HepG2 (cell line): ENCODE results near the gene BTBD19. TPM values are rescaled to one million over a fixed set of nuclear protein-coding genes. Genes with fewer than 3 reads are reported as not detected.

ENCODE experiments used
- CBX1 ChIP-seq: IDR thresholded peaks from one replicate; pipeline ENCODE4 v1.6.1; 2016; ENCODE audit warnings: antibody characterized with exemption, low read depth
- CREM ChIP-seq, 2 experiments: sonication (generic) in 1 of 2; formaldehyde crosslinking in 1 of 2; IDR thresholded peaks; 2 replicates each; pipeline versions ENCODE4 v1.4.0 to v1.6.1; 2016 to 2020; ENCODE audit warnings: antibody characterized with exemption in 1 of 2, mild to moderate bottlenecking in 1 of 2, missing genetic modification reagents in 1 of 2
- DMTF1 ChIP-seq: sonication (generic); formaldehyde crosslinking; IDR thresholded peaks from 2 replicates; pipeline ENCODE4 v1.4.0; 2020; ENCODE audit warnings: mild to moderate bottlenecking, missing genetic modification reagents
- ISL2 ChIP-seq: sonication (generic); formaldehyde crosslinking; IDR thresholded peaks from 2 replicates; pipeline ENCODE4 v1.5.0; 2020; ENCODE audit warnings: missing genetic modification reagents
- RORA ChIP-seq: sonication (generic); formaldehyde crosslinking; IDR thresholded peaks from 2 replicates; pipeline ENCODE4 v1.5.0; 2020; ENCODE audit warnings: mild to moderate bottlenecking, missing genetic modification reagents, moderate library complexity
- STAT6 ChIP-seq: sonication (generic); formaldehyde crosslinking; IDR thresholded peaks from 2 replicates; pipeline ENCODE4 v1.4.0; 2020; ENCODE audit warnings: missing genetic modification reagents, mild to moderate bottlenecking, borderline replicate concordance
- ZNF407 ChIP-seq: sonication (generic); formaldehyde crosslinking; IDR thresholded peaks from one replicate; pipeline ENCODE4 v1.5.1; 2020; ENCODE audit warnings: mild to moderate bottlenecking, missing genetic modification reagents; ENCODE audit errors: not compliant biosample characterization
- ZNF513 ChIP-seq: sonication (generic); formaldehyde crosslinking; conservative IDR thresholded peaks from 2 replicates; pipeline ENCODE4 v1.5.0; 2020; ENCODE audit warnings: missing genetic modification reagents
- ZNF556 ChIP-seq: sonication (generic); formaldehyde crosslinking; IDR thresholded peaks from 2 replicates; pipeline ENCODE4 v1.4.0; 2020; ENCODE audit warnings: mild to moderate bottlenecking, missing genetic modification reagents, borderline replicate concordance
- ZNF615 ChIP-seq: sonication (generic); formaldehyde crosslinking; IDR thresholded peaks from 2 replicates; pipeline ENCODE4 v1.5.0; 2020; ENCODE audit warnings: mild to moderate bottlenecking, missing genetic modification reagents, borderline replicate concordance
- ZSCAN21 ChIP-seq: sonication (generic); formaldehyde crosslinking; IDR thresholded peaks from 2 replicates; pipeline ENCODE4 v1.8.0; 2022; ENCODE audit warnings: mild to moderate bottlenecking, missing genetic modification reagents, moderate library complexity, borderline replicate concordance
- polyA plus RNA-seq, 8 experiments: library from polyadenylated mRNA; depleted of rRNA in 3 of 8; stranded (reverse) in 7 of 8; unstranded in 1 of 8; fragments of >200 nt; fragmentation: Illumina TruSeq in 4 of 8; extraction: Trizol in 4 of 8; gene quantifications; 2 replicates each; pipeline versions ENCODE4 v1.2.1 to v1.2.3, GENCODE V29; 2011 to 2016; ENCODE audit warnings: low read depth in 4 of 8, missing spikeins in 1 of 8, mixed read lengths in 1 of 8; ENCODE audit not compliant: insufficient read depth in 1 of 8
- total RNA-seq, 5 experiments: library from RNA; depleted of rRNA; stranded (reverse); fragments of >200 nt; fragmentation: Illumina TruSeq; extraction: Trizol; gene quantifications; 2 replicates each; pipeline ENCODE4 v1.2.3, GENCODE V29; 2016; ENCODE audit warnings: low read depth in 1 of 5

The BTBD19 gene
- total and polyA plus RNA-seq, 2 of the 13 experiments (the other 11 are each of a cell fraction or from before 2014, with no cell fraction given): 2.7 to 6.7 TPM

GRCh38 chr1:44826375-44827196 lies 18.3 kb downstream of the BTBD19 start (continued):
- peak; percentile 69; the same call in 1 of the 2 replicates for TF ChIP-seq DMTF1
- peak; percentile 69 for TF ChIP-seq ZSCAN21 (CRISPR knock-in tag)
- TF ChIP-seq CBX1: no peak
- TF ChIP-seq ZNF407 (CRISPR knock-in tag): no peak
- TF ChIP-seq ZNF615 (CRISPR knock-in tag): no peak
- TF ChIP-seq ZNF513 (CRISPR knock-in tag): no peak
- peak; percentile 54 for TF ChIP-seq ZNF556 (CRISPR knock-in tag)
- 0 out of 2 replicates have a peak, but pooled peaks have one; percentile 40 for TF ChIP-seq CREM (IDR thresholded peaks at IDR 0.05)
- no peak for TF ChIP-seq CREM (CRISPR knock-in tag; IDR thresholded peaks at IDR 0.05)
- 0 out of 2 replicates have a peak, but pooled peaks have one; percentile 10 for TF ChIP-seq ISL2 (CRISPR knock-in tag)
- TF ChIP-seq STAT6 (CRISPR knock-in tag): peak; percentile 43; the same call in 1 of the 2 replicates
- TF ChIP-seq RORA (CRISPR knock-in tag): no peak
